ENCODE measurements around the gene CCDC83. TPM values are rescaled to one million over a fixed set of nuclear protein-coding genes. Genes with fewer than 3 reads are reported as not detected.

The CCDC83 gene
- total RNA-seq, 1 donor from 2014 or later: not detected

GRCh38 chr11:85874265-85874664 lies 19.1 kb downstream of the CCDC83 start:
- Mint-ChIP-seq H3K36me3 (no peaks in the 10 kb centered on the region), H3K9me3 (no peaks in the 10 kb centered on the region), H3K27ac (no peak overlapping the region), H3K27me3 (ENCODE audit: insufficient read depth, low read depth) (peaks cover 2% of the 10 kb centered on the region), H3K4me1 (no peaks in the 10 kb centered on the region), H3K4me3 (no peak overlapping the region)
- Histone ChIP-seq H4K20me1 (ENCODE audit: low read depth) (no peaks in the 10 kb centered on the region), H3K4me2 (no peak overlapping the region), H3K79me2 (ENCODE audit: low read depth) (no peaks in the 10 kb centered on the region), H3K36me3 (no peaks in the 10 kb centered on the region), H3K9me3 (ENCODE audit: low read depth) (no peaks in the 10 kb centered on the region), H3F3A (ENCODE audit: low read depth) (no peaks in the 10 kb centered on the region), H3K27me3 (no peaks in the 10 kb centered on the region), H3K27ac (no peak overlapping the region), H3K4me1 (no peaks in the 10 kb centered on the region), H3K4me3 (no peak overlapping the region), H2AFZ (replicated peaks) (no peak overlapping the region), H3K9ac (no peak overlapping the region)
- no peak for DNase-seq (ENCODE audit: low spot score)
- no peak for TF ChIP-seq EZH2 (IDR thresholded peaks at IDR 0.05)
- no peak for TF ChIP-seq EZH2phosphoT487 (IDR thresholded peaks at IDR 0.05)
- TF ChIP-seq CTCF (IDR thresholded peaks at IDR 0.05): no peak

- Mint-ChIP-seq H3K36me3 (no peaks in the 10 kb centered on the region), H3K4me1 (no peaks in the 10 kb centered on the region), H3K27ac (no peak overlapping the region), H3K27me3 (ENCODE audit: insufficient read depth, low read depth) (peaks cover 2% of the 10 kb centered on the region), H3K4me3 (no peak overlapping the region), H3K9me3 (no peaks in the 10 kb centered on the region)
- Histone ChIP-seq H3K36me3 (no peaks in the 10 kb centered on the region), H2AFZ (replicated peaks) (no peak overlapping the region), H3K9ac (no peak overlapping the region), H3K9me3 (ENCODE audit: low read depth) (no peaks in the 10 kb centered on the region), H3K4me1 (no peaks in the 10 kb centered on the region), H3K79me2 (ENCODE audit: low read depth) (no peaks in the 10 kb centered on the region), H3K27ac (no peak overlapping the region), H4K20me1 (ENCODE audit: low read depth) (no peaks in the 10 kb centered on the region), H3K4me3 (no peak overlapping the region), H3F3A (ENCODE audit: low read depth) (no peaks in the 10 kb centered on the region), H3K27me3 (no peaks in the 10 kb centered on the region), H3K4me2 (no peak overlapping the region)
- no peak for DNase-seq (ENCODE audit: low spot score)
- TF ChIP-seq EZH2 (IDR thresholded peaks at IDR 0.05): no peak
- TF ChIP-seq EZH2phosphoT487 (IDR thresholded peaks at IDR 0.05): no peak
- no peak for TF ChIP-seq CTCF (IDR thresholded peaks at IDR 0.05)
These were observed 20.3 kb downstream of the CCDC83 start for GRCh38 chr11:85875505-85875904.

DNA sequence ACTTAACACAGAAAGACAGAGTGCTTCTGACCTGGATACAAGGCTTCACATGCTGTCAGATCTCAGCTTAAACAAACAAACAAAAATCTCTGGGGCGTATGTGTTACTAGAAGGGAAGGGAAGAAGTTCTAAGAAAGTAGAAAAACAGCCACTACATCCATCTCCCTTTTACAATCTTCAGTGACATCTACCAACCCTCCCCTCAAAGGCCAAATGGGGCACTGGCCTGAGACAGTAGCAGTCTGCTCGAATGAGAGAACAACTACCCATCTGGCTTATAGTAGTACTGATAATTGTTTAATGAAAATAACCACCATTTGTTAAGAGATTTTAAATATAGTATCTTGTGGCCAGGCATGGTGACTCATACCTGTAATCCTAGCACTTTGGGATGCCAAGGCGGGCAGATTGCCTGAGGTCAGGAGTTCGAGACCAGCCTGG lies 29.4 kb downstream of the CCDC83 start:
- no peaks in the 10 kb centered on the region for H3F3A ChIP-seq (ENCODE audit: low read depth)
- H3K27ac ChIP-seq: no peak overlapping the region
- H3K36me3 Mint-ChIP-seq: no peaks in the 10 kb centered on the region
- H3K79me2 ChIP-seq (ENCODE audit: low read depth): no peaks in the 10 kb centered on the region
- DNase-seq (ENCODE audit: low spot score): no peak
- TF ChIP-seq EZH2phosphoT487 (IDR thresholded peaks at IDR 0.05) (no peak), CTCF (IDR thresholded peaks at IDR 0.05) (no peak), EZH2 (IDR thresholded peaks at IDR 0.05) (no peak)
- H3K27me3 ChIP-seq: no peaks in the 10 kb centered on the region
- no peaks in the 10 kb centered on the region for H3K9me3 Mint-ChIP-seq
- H3K36me3 ChIP-seq: no peaks in the 10 kb centered on the region
- H2AFZ ChIP-seq (replicated peaks): no peak overlapping the region
- no peak overlapping the region for H3K4me2 ChIP-seq
- no peak overlapping the region for H3K9ac ChIP-seq
- no peaks in the 10 kb centered on the region for H3K9me3 ChIP-seq (ENCODE audit: low read depth)
- H3K4me1 ChIP-seq: no peaks in the 10 kb centered on the region
- H3K27me3 Mint-ChIP-seq (ENCODE audit: insufficient read depth, low read depth): peaks cover 2% of the 10 kb centered on the region
- H3K4me3 Mint-ChIP-seq: no peak overlapping the region
- no peaks in the 10 kb centered on the region for H4K20me1 ChIP-seq (ENCODE audit: low read depth)
- no peak overlapping the region for H3K4me3 ChIP-seq
- no peak overlapping the region for H3K27ac Mint-ChIP-seq
- peaks cover 2% of the 10 kb centered on the region for H3K4me1 Mint-ChIP-seq

Data from neural progenitor cell (in vitro differentiated cells).